Urothelium cell line (cell line): ENCODE data around the gene ZNF865.

Source experiments
- DNase-seq: peaks from one replicate; pipeline ENCODE4 v3.0.0; 2011; ENCODE audit warnings: low spot score, mixed read lengths
- FAIRE-seq: peaks from 2 replicates; lab custom pipeline; 2011; peaks lifted over from hg19 to GRCh38; lab: Jason Lieb, UNC

Gene ZNF865

DNA sequence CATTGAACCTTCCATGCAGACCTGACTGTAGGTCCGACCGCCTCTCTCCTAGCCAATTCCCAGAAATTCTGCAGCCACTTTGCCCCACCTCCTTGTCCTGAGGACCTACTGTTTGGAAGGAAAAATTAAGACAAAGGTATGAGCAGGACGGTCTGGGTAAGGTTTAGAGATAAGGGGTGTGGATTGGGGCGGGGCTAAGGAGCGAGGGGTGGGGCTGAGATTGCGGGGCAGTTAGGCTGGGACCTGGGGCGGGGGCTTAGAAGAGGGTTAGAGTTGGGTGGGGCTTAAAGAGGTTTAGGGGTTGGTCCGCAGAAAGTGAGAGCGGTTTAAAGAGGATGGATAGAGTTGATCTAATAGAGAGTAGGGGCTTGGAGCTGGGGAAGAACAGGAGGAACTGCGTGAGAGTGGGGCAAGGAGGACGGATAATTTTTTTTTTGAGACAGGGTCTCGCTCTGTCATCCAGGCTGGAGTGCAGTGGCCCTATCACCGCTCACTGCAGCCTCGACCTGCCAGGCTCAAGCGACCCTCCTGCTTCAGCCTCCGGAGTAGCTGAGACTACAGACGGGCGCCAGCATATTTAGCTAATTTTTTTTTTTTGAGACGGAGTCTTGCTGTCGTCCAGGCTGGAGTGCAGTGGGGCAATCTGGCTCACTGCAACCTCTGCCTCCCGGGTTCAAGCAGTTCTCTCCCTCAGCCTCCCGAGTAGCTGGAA lies 1.7 kb upstream of the ZNF865 start:
- DNase-seq, result no peak
- FAIRE-seq, result no peak

DNA sequence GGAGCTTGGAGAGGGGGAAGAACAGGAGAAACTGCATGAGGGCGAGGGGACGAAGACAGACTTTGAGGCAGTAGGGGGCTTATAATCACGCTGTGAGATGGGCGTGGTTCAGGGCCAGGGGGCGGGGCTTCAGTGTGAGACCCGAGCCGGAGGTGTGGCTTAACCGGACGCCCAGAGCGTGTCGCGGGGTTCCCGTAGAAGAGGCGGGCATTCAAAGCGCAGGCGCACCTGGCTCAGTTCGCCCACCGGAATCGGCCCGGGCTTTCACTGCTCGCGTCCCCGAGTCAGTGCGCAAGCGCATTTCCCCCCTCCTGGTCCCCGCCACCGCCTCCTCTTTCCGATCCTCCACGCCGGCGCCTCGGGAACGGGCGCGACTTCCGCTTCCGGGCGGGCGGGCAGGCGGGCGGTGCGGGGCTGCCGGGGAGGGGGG lies 225 bp upstream of the ZNF865 start:
- peak; percentile 94 for DNase-seq
- no peak for FAIRE-seq

DNA sequence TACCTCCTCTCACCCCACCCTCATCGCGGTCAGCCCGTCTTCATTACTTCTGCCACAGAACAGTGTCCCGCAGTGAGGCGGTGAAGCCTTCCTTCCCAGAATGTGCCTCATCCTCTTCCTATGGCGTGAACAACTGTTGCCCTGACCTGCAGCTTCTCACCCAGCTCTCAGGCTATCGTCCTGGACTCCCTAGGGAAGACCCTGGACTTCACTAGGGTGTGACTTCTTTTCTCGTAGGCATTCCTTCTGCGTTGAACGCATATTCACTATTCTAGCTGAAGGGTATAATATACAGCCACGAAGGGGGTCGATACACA lies 982 bp downstream of the ZNF865 start:
- FAIRE-seq, result no peak
- DNase-seq, result no peak

DNA sequence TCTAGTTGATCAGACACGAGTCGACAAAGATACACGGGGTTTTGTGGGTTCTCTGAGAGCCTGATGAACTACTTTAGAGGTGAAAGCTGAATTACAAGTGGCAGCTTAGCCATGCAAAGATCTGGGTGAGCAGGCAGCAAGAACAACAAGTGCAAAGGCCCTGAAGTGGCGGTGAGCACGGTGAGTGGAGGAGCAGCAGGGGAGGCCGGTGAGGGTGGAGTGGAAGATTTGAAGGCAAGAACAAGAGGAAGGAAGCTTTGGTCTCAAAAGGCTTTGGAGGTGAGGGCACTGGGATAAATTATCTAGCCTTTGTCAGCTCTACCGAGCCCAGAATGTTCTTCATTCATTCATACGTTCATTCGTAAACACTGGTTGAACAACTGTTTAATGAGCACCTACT lies 1.4 kb downstream of the ZNF865 start:
- FAIRE-seq (no peak), DNase-seq (no peak)

DNA sequence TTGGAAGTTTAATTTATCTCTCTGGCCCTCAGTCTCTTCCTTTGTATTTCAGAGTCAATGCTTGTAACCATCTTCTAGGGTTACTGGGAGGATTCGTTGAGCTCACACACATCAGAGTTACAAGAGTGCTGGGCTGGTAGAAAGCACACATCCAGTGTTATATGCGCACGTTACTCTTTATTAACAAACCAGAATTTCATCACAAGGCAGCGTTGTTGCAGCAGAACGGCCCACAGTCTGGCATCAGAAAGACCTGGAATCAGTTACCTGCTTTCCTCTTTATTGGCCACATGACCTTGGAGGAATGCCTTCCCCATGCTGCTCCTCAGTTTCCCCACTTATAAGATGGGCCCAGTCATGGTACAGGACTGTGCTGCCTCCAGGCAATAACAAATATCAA lies 3.9 kb downstream of the ZNF865 start:
- DNase-seq, result no peak
- no peak for FAIRE-seq

DNA sequence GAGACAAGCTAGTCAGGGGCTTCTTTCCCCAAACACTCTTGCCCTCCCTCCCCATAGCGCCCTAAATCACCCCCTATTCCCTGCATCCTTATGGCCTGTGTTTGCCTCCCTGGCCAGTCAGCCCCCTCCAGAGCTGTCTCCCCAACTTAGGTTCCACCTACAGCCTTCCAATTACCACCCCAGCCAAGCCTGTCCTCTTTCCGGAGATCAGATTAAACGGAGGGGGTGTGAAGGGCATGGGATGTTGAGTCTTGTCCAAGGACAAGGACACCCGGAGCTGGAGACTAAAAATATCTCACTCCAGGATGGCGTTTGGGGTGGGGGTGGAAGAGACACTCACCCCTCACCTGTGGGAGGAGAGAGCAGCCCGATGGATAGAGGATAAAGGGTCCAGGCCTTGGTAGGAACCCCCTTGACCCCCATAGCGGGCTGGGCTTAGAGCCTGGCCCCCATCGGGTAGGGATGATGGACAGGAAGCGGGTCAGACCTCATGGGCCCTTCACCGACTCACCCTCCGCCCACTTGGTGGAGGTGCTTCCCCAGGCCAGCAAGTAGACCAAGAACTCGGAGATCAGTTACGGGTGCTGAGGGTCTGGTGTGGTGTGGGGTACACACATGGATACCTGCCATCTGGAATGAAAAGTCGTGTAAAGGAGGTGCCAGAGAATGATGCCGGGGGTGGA lies 6.0 kb downstream of the ZNF865 start:
- FAIRE-seq, result no peak
- DNase-seq, result no peak

DNA sequence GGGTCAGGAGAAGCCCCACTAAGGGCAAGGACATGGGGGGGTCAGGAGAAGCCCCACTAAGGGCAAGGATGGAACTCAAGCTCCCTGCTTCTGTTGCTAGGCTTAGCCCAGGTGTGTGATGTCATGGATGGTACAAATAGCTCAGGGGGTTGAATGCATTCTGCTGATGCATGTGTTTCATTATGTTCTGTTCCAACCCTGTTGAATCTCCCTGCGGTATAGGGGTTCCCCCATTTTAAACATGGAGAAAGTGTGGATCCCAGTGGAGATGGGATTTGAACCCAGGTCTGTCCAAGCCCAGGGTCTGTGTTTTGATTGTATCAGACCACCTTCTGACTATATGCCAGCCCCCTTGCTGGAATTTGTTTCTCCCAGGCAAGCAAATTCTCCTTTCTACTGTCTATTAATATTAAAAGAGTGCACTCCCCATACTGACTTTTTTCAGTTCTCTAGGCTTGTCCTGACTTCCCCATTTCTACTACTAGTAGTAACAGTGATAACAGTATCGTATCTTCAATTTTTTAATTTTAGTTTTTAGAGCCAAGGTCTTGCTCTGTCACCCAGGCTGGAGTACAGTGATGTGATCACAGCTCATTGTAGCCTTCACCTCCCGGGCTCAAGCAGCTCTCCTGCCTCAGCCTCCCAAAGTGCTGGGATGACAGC lies 6.7 kb downstream of the ZNF865 start:
- no peak for FAIRE-seq

DNA sequence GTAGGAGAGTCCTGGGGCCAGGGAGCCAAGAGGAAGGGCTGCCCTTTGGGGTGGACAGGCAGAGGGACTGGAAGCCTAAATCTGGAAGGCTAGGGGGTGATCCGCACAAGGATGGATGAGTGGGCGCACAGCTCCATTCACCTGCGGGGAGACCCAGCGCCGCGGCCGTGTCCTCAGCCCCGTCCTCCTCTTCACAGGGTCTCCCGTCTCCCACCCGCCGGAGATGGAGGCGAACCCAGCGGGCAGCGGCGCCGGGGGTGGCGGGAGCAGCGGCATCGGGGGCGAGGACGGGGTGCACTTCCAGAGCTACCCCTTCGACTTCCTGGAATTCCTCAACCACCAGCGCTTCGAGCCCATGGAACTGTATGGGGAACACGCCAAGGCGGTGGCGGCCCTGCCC lies 7.9 kb downstream of the ZNF865 start:
- FAIRE-seq, result no peak

More for the DNA sequence above, 6.7 kb downstream of the ZNF865 start:
- DNase-seq, result no peak

DNA sequence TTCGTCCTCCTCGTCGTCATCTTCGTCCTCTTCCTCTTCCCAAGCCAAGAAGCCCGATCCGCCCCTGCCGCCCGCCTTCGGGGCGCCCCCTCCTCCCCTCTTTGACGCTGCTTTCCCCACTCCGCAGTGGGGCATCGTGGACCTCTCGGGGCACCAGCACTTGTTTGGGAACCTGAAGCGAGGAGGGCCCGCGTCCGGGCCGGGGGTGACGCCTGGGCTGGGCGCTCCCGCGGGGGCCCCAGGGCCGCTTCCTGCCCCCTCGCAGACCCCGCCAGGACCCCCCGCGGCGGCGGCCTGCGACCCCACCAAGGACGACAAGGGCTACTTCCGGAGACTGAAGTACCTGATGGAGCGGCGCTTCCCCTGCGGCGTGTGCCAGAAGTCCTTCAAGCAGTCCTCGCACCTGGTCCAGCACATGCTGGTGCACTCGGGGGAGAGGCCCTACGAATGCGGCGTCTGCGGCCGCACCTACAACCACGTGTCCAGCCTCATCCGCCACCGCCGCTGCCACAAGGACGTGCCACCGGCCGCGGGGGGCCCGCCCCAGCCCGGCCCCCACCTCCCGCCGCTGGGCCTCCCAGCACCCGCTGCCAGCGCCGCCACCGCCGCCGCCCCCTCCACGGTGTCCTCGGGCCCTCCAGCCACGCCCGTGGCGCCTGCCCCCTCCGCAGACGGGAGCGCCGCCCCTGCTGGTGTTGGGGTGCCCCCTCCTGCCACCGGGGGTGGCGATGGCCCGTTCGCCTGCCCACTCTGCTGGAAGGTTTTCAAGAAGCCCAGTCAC lies 8.7 kb downstream of the ZNF865 start:
- DNase-seq, result no peak
- FAIRE-seq, result no peak

More for the DNA sequence above, 7.9 kb downstream of the ZNF865 start:
- DNase-seq, result no peak

DNA sequence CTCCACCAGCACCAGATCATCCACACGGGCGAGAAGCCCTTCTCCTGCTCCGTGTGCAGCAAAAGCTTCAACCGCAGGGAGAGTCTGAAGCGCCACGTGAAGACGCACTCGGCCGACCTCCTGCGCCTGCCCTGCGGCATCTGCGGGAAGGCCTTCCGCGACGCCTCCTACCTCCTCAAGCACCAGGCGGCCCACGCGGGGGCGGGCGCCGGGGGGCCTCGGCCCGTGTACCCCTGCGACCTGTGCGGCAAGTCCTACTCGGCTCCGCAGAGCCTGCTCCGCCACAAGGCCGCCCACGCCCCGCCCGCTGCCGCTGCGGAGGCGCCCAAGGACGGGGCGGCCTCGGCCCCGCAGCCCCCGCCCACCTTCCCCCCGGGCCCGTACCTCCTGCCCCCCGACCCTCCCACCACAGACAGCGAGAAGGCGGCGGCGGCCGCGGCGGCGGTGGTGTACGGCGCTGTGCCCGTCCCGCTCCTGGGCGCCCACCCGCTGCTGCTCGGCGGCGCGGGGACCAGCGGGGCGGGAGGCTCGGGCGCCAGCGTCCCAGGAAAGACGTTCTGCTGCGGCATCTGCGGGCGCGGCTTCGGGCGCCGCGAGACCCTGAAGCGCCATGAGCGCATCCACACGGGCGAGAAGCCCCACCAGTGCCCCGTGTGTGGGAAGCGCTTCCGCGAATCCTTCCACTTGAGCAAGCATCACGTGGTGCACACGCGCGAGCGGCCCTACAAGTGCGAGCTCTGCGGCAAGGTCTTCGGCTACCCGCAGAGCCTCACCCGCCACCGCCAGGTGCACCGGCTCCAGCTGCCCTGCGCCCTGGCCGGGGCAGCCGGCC lies 9.5 kb downstream of the ZNF865 start:
- FAIRE-seq, result no peak
- no peak for DNase-seq

DNA sequence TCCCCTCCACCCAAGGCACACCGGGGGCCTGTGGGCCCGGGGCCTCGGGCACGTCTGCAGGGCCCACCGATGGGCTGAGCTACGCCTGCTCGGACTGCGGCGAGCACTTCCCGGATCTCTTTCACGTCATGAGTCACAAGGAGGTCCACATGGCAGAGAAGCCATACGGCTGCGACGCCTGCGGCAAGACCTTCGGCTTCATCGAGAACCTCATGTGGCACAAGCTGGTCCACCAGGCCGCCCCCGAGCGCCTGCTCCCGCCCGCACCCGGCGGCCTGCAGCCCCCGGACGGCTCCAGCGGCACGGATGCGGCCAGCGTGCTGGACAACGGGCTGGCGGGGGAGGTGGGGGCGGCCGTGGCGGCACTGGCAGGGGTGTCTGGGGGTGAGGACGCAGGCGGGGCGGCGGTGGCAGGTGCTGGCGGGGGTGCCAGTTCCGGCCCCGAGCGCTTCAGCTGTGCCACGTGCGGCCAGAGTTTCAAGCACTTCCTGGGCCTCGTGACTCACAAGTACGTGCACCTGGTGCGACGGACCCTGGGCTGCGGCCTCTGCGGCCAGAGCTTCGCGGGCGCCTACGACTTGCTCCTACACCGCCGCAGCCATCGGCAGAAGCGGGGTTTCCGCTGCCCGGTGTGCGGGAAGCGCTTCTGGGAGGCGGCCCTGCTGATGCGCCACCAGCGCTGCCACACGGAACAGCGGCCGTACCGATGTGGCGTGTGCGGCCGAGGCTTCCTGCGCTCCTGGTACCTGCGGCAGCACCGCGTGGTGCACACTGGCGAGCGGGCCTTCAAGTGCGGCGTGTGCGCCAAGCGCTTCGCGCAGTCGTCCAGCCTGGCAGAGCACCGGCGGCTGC lies 10.3 kb downstream of the ZNF865 start:
- FAIRE-seq (no peak), DNase-seq (no peak)

DNA sequence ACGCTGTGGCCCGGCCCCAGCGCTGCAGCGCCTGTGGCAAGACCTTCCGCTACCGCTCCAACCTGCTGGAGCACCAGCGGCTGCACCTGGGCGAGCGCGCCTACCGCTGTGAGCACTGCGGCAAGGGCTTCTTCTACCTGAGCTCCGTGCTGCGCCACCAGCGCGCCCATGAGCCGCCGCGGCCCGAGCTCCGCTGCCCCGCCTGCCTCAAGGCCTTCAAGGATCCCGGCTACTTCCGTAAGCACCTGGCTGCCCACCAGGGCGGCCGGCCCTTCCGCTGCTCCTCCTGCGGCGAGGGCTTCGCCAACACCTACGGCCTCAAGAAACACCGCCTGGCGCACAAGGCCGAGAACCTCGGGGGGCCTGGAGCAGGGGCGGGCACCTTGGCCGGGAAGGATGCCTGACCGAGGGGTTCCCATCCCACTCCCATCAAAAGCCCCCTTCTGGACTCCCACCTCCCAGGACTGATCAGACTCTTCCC lies 11.0 kb downstream of the ZNF865 start:
- no peak for FAIRE-seq
- DNase-seq, result no peak

DNA sequence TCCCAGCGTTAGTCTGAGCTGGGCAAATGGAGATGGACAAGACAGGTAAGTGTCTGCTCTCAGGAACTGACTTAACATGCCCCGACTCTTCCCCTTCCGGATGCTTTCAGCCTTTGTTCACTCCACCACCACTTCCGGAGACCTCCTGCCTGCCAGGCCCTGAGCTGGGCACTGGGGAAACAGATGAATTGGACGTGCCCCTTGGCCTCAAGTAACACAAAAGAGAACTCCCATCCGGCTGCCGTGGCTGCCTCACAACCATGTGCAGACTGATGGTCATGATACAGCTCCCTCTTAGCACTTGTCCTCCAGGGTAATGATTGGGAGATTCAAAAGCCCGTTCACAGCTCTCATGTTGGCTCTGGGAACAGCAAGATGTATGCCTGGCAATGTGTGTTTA lies 12.0 kb downstream of the ZNF865 start:
- FAIRE-seq (no peak), DNase-seq (no peak)

DNA sequence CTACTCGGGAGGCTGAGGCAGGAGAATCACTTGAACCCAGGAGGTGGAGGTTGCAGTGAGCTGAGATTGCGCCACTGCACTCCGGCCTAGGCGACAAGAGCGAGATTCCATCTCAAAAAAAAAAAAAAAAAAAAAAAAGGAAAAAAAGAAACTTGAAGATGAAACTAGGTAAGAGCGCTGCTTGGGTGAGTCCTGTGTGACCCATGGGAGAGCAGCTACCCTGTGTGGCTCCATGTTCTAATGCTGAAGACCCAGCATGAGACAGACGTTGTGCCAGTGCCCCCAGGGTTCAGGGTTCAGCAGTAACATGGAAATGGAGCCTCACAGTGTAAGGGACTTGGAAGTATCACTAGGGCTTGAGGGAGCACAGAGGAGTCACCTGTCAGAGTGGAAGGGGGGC lies 13.0 kb downstream of the ZNF865 start:
- FAIRE-seq, result no peak
- DNase-seq, result no peak

DNA sequence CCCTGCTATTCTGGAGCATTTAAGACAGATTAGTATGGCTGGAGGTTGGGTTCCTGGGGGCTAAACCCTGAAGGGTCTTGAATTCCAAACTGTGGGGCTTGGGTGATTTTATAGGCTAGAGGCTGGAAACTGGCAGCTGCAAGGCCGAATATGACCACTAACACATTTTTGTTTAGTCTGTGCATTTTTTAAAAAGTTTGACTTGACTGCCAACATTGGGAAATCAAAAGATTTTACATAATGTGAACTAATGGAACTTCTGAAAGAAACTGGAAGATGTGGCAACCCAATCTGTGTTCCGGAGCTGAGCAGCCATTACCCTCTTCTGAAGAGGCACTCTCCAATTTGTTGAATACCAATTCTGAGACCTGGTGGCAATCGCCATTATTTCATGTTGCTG lies 13.8 kb downstream of the ZNF865 start:
- DNase-seq (no peak), FAIRE-seq (no peak)

DNA sequence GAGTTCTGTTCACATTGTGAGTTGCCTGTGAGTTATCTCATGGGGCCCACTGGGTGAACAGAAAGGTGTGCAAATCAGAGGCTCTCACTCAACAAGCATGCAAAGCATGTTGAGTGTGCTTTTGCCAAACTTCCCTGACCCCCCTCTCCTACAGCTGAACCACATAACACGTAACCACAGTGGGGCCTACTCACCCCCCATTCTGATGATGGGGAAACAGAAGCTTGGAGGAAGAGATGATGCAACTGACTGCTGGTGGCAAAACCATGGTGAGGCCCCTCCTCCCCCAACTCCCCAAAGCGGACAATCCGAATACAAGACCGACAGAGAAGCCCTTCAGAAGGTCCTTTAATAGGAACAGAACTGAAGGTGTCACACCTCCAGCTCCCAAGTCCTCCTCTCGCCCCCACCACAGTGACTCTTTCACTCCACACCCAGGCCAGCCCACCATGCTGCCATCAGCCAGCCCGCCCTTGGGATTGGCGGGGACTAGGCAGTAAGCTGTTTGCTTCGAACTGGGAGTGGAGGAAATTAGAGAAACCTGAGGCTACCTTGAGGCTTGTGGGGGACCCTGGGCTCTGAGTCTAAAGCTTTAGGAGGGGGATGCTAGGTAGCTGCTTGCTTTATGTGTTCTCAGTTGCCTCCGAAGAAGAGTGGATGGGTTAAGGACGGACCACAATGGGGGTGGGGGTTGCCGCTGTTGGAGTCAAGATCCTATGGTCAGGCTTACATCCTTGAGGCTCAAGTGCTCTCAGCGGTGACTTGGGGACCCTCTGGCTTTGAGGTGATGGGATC lies 15.2 kb downstream of the ZNF865 start:
- no peak for FAIRE-seq
- DNase-seq, result no peak

DNA sequence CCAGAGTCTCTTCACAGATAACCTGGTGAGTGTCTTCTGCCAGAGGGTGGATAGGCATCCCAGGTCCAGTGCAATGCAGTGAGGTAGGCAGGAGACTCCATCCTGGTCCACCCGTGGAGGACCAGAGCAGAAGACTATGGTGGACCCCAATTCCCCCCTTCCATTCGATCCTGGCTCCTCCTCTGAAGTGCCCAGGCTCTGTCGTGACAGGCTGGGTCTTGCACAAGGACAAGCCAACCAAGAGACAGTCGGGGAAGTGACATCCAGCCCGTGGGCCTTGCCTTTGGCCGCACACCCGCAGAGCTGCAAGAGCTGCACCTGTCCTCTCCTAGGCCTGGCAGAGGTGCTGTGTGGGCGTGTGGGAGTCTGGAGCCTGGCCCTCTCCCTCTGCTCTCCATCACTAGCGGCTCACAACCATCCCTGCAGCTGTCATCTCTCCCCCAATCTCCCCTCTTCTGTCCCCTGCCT lies 15.8 kb downstream of the ZNF865 start:
- FAIRE-seq (no peak), DNase-seq (no peak)

DNA sequence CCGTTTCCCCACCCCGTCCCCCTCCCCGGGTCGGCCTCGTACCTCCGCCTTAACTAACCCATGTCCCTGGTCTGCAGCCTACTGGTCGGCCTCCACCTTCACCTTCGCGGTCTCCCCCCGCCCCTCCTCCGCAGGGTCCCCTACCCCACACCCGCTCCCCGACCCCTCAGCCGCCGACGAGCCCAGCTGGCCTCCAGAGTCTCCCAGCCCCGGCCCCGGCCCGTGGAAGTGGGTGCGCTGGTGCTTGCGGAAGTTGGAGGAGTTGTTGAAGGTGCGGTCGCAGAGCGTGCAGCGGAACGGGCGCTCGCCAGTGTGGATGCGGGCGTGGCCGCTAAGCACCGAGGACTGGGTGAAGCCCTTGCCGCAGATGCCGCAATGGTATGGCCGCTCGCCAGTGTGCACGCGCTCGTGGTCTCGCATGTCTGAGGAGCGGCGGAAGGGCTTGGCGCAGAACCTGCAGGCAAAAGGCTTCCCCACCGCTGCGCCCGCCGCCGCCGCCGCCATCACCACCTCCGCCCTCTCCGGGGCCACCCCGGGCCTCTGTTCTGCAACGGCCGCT lies 16.3 kb downstream of the ZNF865 start:
- no peak for FAIRE-seq

More for the DNA sequence above, 16.3 kb downstream of the ZNF865 start:
- DNase-seq, result no peak
